GM21526 (cell line): ENCODE measurements around the gene VSX2.

Source experiments
- ATAC-seq: cut with Tn5 transposase; IDR thresholded peaks from one replicate; pipeline ENCODE4 v1.9.1; 2021; ENCODE audit warnings: moderate library complexity; ENCODE audit not compliant: unreplicated experiment, low FRiP score

The VSX2 gene

GRCh38 chr14:74238974-74239847, at the start of gene VSX2:
Gene VSX2, plus strand, starts transcription at chr14:74239449. Its CDS starts 113 bp downstream, at chr14:74239562.
- ATAC-seq = no peak

- no peak for ATAC-seq
Measured at GRCh38 chr14:74190927-74191575, 48.2 kb upstream of the VSX2 start.

- ATAC-seq = no peak
Measured at GRCh38 chr14:74194506-74195274, 44.6 kb upstream of the VSX2 start.

- no peak for ATAC-seq
Measured at GRCh38 chr14:74195623-74196022, 43.6 kb upstream of the VSX2 start.

GRCh38 chr14:74198441-74199234, 40.6 kb upstream of the VSX2 start:
- no peak for ATAC-seq

GRCh38 chr14:74202113-74202512, 37.1 kb upstream of the VSX2 start:
- no peak for ATAC-seq

GRCh38 chr14:74203639-74204038, 35.6 kb upstream of the VSX2 start:
- no peak for ATAC-seq

GRCh38 chr14:74204491-74204890, 34.8 kb upstream of the VSX2 start:
- ATAC-seq = no peak

- no peak for ATAC-seq
Measured at GRCh38 chr14:74205882-74206281, 33.4 kb upstream of the VSX2 start.

GRCh38 chr14:74207943-74208342, 31.3 kb upstream of the VSX2 start:
- no peak for ATAC-seq

GRCh38 chr14:74208642-74209041, 30.6 kb upstream of the VSX2 start:
- no peak for ATAC-seq

- no peak for ATAC-seq
Measured at GRCh38 chr14:74211945-74212580, 27.2 kb upstream of the VSX2 start.

- no peak for ATAC-seq
Measured at GRCh38 chr14:74213907-74214803, 25.1 kb upstream of the VSX2 start.

GRCh38 chr14:74216671-74217070, 22.6 kb upstream of the VSX2 start:
- no peak for ATAC-seq

- ATAC-seq = no peak
Measured at GRCh38 chr14:74217672-74218448, 21.4 kb upstream of the VSX2 start.

GRCh38 chr14:74218462-74218861, 20.8 kb upstream of the VSX2 start:
- no peak for ATAC-seq

GRCh38 chr14:74219277-74220205, 19.7 kb upstream of the VSX2 start:
- ATAC-seq = no peak
